Gastrocnemius medialis (tissue), 4 donors: ENCODE data around the gene CCR5.

ENCODE experiments used
- POLR2A ChIP-seq, 2 donors: fragments of 450-650 bp; IDR thresholded peaks; one replicate each; pipeline ENCODE4 v1.6.1; 2017; ENCODE audit warnings: antibody characterized with exemption in 2 of 2, mild to moderate bottlenecking in 2 of 2, moderate library complexity in 2 of 2
- TF ChIP-seq, protein P1 (sequence below), 5 experiments: fragments of 450-650 bp in 3 of 5; fragments of 200-600 bp in 2 of 5; sonication (generic) in 2 of 5; IDR thresholded peaks in 4 of 5; conservative IDR thresholded peaks in 1 of 5; 1 replicate in 4 of 5; 2 replicates in 1 of 5; pipeline ENCODE4 v1.5.1; 2016 to 2019; ENCODE audit warnings: antibody characterized with exemption in 5 of 5, mild to moderate bottlenecking in 3 of 5, moderate library complexity in 3 of 5

DNA sequence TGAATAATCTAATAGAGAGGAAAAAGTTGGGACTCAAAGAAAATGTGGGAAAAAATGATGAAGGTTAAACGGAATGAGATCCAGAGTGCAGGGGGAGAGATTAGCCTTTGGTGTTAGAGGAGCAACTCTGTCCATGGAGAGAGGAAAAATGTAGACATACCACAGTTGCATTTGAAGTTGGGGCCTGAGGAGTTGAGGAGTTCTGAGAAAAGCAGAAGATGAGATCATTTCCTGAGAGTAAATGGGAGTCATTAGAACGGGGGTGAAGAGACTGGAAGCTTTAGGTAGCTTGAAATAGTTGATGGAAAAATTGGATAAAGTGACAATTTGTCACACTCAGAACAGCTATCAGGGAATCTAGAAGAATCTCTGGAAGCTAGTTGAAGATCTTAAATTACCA, 28.8 kb downstream of the CCR5 start:
- TF ChIP-seq, protein P1, sequence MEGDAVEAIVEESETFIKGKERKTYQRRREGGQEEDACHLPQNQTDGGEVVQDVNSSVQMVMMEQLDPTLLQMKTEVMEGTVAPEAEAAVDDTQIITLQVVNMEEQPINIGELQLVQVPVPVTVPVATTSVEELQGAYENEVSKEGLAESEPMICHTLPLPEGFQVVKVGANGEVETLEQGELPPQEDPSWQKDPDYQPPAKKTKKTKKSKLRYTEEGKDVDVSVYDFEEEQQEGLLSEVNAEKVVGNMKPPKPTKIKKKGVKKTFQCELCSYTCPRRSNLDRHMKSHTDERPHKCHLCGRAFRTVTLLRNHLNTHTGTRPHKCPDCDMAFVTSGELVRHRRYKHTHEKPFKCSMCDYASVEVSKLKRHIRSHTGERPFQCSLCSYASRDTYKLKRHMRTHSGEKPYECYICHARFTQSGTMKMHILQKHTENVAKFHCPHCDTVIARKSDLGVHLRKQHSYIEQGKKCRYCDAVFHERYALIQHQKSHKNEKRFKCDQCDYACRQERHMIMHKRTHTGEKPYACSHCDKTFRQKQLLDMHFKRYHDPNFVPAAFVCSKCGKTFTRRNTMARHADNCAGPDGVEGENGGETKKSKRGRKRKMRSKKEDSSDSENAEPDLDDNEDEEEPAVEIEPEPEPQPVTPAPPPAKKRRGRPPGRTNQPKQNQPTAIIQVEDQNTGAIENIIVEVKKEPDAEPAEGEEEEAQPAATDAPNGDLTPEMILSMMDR (IDR thresholded peaks at IDR 0.05 in 4 of 5, conservative IDR thresholded peaks at IDR 0.05 in 1 of 5) = no peak
- TF ChIP-seq POLR2A (IDR thresholded peaks at IDR 0.05) = no peak
